ENCODE measurements around the gene NME4. TPM values are rescaled to one million over a fixed set of nuclear protein-coding genes. Genes with fewer than 3 reads are reported as not detected.

The NME4 gene
- total and polyA plus RNA-seq, 12 donors: 48.1 to 97.2 (median 75.4) TPM

GRCh38 chr16:350203-350602, 46.8 kb upstream of the NME4 start:
- H3K27me3 ChIP-seq: no peaks in the 10 kb centered on the region
- no peaks in the 10 kb centered on the region for H3K9me3 ChIP-seq
- intact Hi-C loops (cut with DNase I): loop anchor here in 6 of 10 donors (5.0 to 10.0 kb wide), 5 partner anchors 108 to 125 kb away; partner anchors contain the start of genes LUC7L (in 3 of the 6) and FAM234A (in 1 of the 6)
- 86 to 90% methylated on average over 8 of the region's 8 CpGs for WGBS, 2 donors
- H3K36me3 ChIP-seq: peaks cover 0 to 38% (median 0%) of the 10 kb centered on the region in 9 donors
- no peak overlapping the region for H3K27ac ChIP-seq
- ATAC-seq (no peak), DNase-seq (no peak)
- no peak overlapping the region for H3K4me3 ChIP-seq
- no peak for TF ChIP-seq CTCF (IDR thresholded peaks at IDR 0.05)
- peaks cover 5 to 45% (median 17%) of the 10 kb centered on the region in 9 donors for H3K4me1 ChIP-seq

GRCh38 chr16:351804-352520, 45.0 kb upstream of the NME4 start:
- Histone ChIP-seq H3K4me1 (peaks cover 5 to 36% (median 15%) of the 10 kb centered on the region in 9 donors), H3K27ac (peak overlapping the region in 8 of 10 donors; percentile 43 to 81 (median 56)), H3K36me3 (peaks cover 0 to 20% (median 0%) of the 10 kb centered on the region in 9 donors), H3K27me3 (no peaks in the 10 kb centered on the region), H3K4me3 (peak overlapping the region; percentile 42 to 85 (median 68)), H3K9me3 (no peaks in the 10 kb centered on the region)
- no peak for TF ChIP-seq CTCF (IDR thresholded peaks at IDR 0.05)
- intact Hi-C loops (cut with DNase I): loop anchor here in 7 of 10 donors (2.0 to 10.0 kb wide), 6 partner anchors 110 to 127 kb away; partner anchors contain the start of genes LUC7L (in 3 of the 7) and FAM234A (in 2 of the 7)
- DNase-seq (peak in 1 of 2 donors; percentile 57), ATAC-seq (no peak)
- WGBS, 2 donors: 0% methylated on average over 82 to 95 of the region's 95 CpGs

- Histone ChIP-seq H3K4me3 (peak within 1 kb of the TSS; percentile 42 to 85 (median 68)), H3K4me1 (peaks cover 5 to 31% (median 15%) of the 10 kb centered on the region in 9 donors), H3K9me3 (no peaks in the 10 kb centered on the region), H3K36me3 (peaks cover 0 to 14% (median 0%) of the 10 kb centered on the region in 9 donors), H3K27ac (peak within 1 kb of the TSS in 9 of 10 donors; percentile 44 to 81 (median 57)), H3K27me3 (no peaks in the 10 kb centered on the region)
- peak; percentile 29 to 82 (median 49) for TF ChIP-seq CTCF (IDR thresholded peaks at IDR 0.05)
- 2% methylated on average over 58 to 112 of the region's 113 CpGs for WGBS, 2 donors
- intact Hi-C loops (cut with DNase I): loop anchor here in 7 of 10 donors (2.0 to 10.0 kb wide), 6 partner anchors 110 to 128 kb away; partner anchors contain the start of genes LUC7L (in 3 of the 7) and FAM234A (in 2 of the 7)
- ATAC-seq (peak; percentile 89 to 97 (median 95)), DNase-seq (peak; percentile 97 to 99)
Measured at GRCh38 chr16:352547-353403, 44.2 kb upstream of the NME4 start, which contains the start of gene AXIN1. TSS of gene AXIN1 (minus strand) at chr16:352723. CDS start at chr16:347025, 5,698 bp downstream.
